HG02981 (cell line): Measurements from ENCODE around the gene BCL6.

Source experiments
- ATAC-seq: cut with Tn5 transposase; IDR thresholded peaks from one replicate; pipeline ENCODE4 v1.9.1; 2021; ENCODE audit warnings: mild to moderate bottlenecking, moderate library complexity; ENCODE audit not compliant: unreplicated experiment

The BCL6 gene

DNA sequence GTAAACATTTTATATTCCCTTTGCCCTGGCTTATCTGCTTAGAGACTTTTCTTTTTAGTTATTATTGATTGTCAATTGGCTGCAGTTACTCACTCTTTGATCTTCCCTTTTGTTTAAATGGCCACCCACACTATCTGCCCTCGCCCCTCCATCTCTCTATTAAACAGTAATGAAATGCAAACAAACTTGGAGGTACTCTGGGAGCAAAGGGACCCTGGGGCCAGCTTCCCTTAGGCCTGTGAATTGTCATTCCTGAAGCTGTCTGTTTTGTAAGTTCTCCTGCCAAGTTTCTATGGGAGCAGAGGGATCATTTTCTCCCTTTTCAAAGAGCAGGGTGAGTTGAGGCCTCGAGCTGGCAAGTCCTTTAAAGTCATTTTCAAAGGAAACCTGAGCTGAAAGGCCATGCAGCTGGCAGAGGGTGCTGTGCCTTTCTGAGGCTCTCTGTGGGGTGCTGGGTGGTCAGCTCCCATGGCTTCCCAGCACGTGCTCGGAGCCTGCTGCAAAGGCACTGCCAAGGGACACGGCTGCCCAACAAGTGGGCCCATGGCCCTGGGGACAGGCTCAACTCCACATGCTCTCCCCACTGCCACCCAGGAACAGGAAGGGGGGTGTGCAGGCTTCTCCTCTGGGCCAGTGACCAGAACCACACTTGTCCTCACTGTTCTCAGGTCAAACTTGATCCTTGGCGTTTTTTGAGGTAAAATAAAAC is 25.5 kb downstream of the BCL6 start:
- ATAC-seq, result no peak

DNA sequence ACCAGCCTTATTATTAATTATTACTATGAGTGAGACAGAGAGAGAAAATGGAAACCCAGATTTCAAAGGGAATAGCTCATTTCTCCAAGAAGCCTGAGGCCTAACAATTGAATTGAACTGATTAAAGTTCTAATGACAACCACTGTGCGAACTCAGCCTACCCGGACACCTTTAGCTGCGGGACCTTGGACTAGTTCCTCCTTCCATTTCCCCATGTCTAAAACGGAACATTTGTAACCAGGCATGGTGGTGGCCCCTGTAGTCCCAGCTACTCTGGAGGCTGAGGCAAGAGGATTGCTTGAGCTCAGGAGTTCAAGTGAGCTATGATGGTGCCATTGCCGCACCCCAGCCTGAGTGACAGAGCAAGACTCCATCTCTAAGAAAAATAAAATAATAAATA is 26.5 kb downstream of the BCL6 start:
- no peak for ATAC-seq

DNA sequence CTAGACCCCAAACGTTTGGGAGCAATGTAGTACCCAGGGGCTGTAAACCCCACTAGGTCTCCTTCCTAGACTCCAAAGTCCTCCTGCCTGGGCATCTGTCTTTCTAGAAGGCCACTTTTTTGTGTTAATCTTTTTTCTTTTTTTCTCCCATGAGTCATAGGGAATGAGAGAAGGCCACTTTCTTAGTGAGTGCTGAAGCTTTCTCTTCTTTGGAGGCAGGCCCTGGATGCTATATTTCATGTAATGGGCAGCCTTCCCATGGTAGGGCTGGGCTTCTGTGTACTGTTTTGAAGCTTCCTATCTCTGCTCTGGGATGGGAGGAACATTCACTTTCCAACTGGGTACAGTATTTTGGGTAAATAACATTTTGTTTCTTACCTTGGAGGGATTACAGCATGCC is 27.7 kb downstream of the BCL6 start:
- ATAC-seq, result no peak

DNA sequence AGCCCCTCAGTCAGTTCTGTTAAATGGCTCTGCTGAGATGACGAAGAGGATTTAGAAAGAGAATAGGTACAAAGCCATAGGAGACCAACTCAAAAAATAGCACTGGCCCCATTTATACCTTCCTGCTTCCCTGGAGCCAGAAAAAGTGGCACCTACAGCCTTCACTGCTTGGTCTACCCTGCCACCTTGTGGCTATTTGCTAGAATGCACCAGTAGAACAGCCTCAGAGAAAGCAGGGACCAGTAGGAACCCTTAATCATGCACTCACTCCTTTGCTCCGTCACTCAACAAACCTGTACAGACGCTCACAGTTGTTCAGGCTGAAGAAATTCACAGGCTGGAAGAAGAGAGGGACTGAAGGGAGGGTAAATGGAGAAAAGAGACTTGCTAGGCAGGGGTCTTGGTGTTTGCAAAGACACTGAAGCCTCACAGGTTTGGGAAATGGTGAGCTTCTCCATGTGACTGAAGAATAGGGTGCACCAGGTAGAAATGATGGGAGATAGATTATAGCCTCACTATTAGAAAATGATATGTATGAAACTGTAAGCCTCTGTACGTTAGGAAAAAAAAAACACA is 30.8 kb downstream of the BCL6 start:
- peak; percentile 88 for ATAC-seq

DNA sequence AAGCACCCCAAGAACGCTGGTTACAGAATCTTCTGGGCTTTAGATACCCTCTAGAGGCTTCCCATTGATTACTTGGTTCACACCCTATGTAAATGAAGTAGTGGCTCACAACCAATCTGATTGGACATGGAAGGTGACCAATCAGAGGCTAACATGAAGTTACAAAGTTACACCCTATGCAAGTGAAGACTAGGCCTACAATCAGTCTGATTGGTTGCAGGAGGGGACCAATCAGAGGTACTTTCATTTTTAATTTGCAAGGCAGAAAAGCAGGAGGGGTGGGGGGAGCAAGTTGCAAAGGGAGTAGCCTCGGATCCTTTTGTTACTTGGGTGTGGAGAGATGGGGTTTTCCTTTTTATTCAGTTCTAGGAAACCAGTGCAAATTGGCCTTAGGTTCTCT is 31.8 kb downstream of the BCL6 start:
- ATAC-seq, result peak; percentile 37

DNA sequence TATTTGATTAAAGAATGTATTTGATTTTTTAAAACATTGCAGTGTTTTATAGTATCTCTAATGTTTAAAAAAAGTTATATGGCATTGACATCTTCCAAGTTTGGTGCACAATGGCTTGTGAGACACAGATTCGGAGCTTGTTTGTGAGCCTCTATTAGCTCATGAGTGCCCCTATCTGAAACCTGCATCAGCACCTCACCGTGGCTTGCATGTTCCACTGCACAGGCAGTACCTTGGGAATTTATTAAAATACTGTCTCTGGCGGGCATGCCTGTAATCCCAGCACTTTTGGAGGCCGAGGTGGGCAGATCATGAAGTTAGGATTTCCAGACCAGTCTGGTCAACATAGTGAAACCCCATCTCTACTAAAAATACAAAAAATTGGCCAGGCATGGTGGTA is 36.1 kb downstream of the BCL6 start:
- ATAC-seq, result no peak

DNA sequence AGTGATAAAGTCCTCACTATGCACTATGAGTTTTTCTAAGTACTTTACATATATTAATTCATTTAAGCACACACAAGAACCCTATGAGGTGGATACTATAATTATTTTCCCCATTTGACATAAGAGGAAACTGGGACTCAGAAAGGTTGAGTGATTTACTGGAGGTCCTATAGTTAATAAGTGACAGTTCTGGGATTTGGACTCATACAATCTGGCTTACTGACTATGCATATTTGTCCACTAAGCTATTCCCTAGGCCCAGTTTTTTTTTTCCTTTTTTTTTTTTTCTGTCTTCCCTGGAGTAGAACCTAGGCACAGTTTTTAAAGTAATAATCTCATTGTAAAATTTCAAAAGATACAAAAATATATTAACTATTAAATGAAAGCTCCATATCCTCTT is 36.6 kb downstream of the BCL6 start:
- no peak for ATAC-seq

DNA sequence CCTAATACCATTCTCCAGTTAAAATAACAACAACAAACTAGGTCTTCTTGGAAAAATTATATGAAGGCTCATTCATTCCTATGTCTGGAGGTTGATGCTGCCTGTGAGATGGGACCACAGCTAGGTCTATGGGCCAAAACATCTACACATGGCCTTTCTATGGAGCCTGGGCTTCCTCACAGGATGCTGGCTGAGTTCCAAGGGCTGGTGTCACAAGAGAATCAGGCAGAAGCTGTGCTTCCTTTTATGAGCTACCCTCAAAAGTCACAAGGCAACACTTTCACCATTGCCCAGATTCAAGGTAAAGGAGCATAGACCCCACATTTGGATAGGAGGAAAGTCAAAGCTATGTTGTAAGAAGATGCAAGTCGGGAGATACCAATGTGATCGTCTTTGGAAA is 38.3 kb downstream of the BCL6 start:
- no peak for ATAC-seq

DNA sequence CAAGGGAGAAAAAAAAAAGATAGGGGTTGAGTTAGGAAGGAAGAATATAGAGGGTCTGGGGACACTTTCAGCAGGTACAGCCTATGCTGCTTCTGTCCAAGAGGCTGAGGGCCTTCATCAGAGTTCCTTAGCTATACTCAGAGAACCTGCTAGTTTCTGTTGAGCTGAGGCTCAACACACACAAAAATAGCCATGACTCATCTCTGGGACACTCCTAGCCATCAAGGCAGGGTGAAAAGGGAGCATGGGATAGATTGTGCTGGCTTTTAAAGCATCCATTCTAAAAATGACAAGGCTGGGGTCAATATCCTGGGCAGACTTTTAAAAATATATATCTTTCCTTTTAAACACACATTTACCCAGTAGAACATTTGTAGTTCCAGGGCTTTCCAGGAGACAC is 40.1 kb downstream of the BCL6 start:
- no peak for ATAC-seq

DNA sequence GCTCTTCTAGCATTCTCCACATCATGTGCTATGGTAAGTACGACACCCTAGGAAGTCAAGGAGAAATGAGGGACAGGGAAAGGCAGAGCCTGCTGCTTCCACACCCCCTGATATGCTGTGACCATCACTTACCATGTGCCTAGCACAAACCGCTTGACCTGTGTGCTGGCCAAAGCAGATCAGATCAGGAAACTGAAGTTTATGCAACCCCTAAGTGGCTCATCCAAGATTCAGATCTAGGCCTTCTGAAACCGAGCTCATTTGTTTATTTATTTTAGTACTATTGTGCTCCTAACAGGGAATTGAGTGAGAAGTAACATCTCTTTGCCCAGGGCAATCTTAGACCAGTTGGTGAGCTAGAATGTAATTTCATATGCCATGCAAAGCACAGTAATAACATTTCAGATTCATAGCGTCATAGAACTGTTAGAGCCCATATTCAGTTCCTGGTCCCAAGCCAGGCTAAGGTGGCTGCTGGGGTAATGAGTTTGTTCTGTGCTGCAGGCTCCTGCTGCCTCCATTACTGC is 42.7 kb downstream of the BCL6 start, which contains the start of gene RTP2:
Gene RTP2 (minus strand): TSS at position 51 of the 527 bp plus-strand sequence. CDS start 429 bp downstream, outside the sequence.
- no peak for ATAC-seq

DNA sequence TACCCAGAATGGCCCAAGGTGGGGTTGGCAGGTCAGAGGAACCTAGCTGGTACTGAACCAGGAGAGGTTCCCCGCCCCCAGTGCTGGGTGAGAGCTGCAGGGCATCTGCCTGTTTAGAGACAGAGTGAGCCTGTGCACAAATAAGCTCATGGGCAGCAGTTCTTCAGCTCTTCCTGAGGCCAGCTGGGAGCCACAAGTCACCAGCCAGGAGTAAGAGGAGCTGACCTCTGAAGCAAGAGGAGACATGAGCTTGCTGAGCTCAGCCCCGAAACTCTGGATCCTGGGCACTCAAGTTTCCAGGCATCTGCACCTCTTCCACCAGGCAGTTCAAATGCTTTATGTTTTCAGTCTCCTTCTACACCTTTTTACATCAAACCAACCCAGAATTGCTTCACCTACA is 45.0 kb downstream of the BCL6 start:
- no peak for ATAC-seq

DNA sequence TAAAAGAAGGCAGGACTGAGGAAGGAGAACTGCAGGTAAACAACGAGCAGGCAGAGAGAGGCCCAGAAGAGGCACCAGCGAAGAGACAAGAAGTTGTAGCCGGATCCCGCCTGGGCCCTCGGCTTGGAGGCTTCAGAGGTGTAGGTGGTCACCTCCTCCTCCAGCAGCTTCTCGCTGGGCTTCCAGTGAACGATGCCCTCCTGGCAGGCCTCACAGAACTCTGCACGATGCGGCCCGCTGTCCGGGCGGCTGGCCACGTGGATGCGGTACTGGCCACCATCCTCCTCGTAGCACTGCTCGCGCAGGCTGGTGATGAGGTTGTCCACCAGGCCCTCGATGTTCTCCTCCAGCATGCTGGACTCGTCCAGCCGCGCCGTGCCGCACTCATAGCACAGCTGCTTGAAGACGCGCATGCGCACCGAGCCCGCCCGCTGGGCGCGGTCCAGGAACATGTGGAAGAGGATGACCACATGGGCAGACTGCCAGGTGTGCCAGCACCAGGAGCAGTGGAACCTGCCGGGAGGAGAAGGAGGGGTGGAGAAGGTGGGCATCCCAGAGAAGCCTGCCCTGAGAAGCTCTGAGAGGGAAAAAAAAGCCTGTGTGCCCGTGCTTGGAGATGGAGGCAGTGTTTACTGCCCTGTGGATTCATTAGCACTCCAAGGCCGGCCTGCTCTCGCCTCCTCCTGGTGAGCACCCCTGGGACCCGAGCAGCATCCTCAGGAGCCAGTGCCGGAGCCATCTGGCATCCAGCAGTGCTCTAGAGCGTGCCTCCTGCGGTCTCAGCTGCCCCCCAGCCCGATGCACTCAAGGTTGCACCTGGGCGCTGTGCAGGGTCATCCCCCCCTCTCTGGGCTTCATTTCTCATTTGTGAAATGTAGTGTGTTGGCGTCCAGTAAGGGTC is 46.5 kb downstream of the BCL6 start:
- ATAC-seq, result no peak

DNA sequence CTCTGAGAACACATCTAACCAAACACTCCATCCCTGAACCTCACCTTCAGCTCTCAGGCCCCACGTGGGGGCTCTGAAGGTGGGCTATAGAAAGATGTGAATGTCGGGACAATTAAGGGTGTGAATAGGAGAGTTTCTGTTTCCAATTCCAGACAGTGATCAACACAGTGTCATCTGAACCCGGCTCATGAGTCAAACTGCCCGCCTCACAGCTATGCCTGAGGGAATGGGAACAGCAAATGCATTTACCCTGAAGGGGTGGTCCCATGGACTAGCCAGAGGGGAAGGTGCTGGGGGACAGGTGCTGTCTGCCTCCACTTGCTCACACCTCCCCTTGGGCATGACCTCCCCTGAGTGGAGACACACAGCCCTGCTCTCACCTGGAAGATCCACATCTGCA is 49.2 kb downstream of the BCL6 start:
- no peak for ATAC-seq

DNA sequence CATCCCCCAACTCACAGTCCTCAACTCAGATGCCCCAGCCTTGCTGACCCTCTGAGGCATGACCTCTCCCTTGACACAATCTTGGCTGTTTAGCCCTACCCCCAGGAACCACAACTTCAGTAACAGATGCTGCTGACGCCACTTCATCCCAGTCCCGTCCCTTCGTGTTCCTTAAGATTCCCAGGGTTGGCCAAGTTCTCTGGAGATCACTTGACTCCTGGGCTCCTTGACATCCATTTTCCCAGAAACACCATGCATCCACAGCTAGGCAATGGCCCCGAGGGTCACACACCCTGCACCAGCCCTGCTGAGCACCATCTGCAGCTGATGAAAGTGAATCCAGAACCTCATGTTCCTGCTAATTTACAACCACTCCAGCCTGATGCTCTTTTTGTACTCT is 49.8 kb downstream of the BCL6 start:
- ATAC-seq, result no peak

DNA sequence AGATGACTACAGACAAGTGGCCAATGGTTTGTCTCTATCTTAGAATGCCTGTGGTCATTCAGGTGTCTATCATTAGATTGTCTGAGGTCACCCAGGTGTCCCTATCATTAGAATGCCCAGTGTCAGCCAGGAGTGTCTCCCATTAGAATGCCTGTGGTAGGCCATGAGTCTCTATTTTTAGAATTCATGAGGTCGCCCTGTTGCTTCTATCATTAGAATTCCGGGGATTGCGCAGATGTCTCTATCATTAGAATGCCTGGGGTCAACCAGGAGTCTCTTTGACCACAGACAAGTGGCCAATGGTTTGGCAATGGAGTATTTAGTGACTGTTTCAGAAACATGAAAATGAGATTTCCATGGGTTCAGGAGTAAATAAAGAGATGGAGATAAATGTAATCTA is 50.5 kb downstream of the BCL6 start:
- ATAC-seq, result no peak

DNA sequence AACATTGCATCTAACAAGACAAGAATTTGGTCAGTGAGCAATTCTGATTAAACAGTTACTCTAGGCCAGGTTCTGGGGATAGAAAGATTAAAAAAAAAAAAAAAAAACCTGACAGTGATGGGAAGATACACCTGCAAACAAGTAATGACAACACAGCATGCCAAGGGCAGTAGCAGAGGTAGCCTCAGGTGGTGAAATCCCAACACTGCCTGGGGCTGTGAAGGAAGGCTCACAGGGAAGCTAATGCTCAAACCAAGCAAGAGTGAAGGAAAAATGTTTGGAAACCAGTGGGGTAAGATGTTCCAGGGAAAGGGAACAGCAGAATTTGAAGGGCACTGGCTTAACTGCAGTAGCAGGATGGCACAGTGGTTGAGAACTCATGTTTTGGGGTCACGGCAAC is 51.8 kb downstream of the BCL6 start:
- no peak for ATAC-seq

DNA sequence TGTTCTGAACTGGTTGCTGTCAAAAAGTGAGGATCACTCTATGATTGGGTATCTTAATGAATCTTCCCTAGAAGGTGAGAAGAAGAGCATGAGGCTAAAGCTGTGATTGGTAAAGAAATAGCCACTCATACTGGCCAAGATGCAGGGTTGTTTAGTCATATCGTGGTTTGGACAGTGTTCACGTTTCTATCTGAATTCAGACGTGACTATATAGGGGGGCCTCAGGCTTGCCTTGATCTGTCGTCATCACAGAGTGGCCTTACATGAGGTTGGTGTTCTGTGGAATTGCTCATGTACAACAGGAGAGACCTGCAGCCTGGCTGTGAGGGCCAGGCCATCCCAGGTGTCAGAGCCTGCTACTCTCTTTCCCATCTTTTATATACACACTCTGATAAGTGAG is 55.3 kb downstream of the BCL6 start:
- no peak for ATAC-seq

DNA sequence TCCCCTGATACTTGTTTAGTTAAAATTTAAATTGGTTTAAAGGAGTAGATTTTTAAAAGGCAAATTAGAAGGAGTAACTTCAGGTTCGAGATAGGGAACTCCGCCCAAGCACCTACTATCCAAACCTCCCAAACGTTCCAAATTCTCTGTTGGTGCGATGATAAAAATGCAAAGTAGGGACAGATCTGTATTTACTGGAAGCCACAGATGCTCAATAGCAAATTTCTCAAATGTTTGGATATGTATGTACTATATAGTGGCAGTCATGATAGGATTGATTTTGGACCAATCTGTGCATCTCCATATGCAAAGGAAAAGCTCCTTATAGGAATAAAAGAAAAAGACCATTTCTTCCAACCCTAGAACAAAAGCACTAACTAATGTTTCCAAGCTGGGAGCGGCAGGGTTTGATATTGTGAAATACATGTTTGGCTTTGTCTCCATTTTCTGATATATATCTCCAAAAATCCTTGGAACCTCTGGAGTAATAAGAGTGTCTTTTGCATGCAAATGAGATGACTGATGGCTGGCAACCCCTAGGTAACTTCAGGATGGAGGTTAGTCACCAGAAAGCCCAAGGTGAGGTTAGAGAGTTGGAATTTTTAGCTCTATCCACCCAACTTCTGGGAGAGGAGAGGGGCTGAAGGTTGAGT is 58.5 kb downstream of the BCL6 start:
- ATAC-seq, result no peak

DNA sequence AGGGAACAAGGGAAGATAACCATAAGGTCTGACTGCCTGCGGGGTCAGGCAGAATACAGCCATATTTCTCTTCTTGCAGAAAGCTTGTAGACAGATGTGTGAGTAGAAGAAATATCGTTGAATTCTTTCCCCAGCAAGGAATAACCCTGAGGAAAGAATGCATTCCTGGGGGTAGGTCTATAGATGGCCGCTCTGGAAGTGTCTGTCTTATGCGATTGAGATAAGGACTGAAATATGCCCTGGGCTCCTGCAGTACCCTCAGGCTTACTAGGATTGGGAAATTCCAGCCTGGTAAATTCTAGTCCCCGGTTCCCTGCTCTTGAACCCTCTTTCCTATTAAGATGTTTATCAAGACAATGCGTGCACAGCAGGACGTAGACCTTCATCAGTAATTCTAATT is 59.3 kb downstream of the BCL6 start:
- no peak for ATAC-seq

DNA sequence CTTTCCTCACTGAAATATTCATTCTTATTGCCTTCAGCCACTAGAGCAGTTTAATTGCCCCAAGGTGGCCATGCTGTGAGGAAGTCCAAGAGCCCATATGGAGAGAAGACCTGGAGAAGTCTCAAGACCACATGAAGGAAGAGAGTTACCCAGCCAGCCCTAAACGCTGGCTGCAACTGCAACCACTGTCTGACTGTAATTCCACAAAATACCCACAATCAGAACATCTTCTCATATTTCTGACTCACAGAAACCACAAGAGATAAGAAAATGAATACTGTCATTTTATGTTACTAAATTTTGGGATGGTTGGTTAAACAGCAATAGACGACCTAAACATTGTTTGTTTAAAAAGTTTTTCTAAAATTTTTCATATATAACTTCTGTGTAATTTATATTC is 60.4 kb downstream of the BCL6 start:
- no peak for ATAC-seq

DNA sequence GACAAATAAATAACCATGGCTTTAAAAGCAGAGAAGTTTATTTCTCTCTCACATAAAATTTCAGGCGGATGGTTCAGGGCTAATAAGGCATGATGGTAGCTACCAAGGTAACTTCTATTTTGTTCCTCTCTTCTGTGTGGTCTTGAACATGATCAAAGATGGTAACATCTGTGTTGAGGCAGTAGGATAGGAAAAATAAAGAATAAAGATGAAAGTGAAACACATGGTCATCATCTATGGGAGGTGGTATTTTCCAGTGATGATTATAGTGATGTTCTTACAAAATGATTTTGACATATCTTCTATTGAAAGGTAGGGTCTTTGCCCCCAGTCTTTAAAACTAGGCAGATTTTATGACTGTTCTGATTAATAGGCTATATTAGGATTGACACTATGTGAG is 60.8 kb downstream of the BCL6 start:
- ATAC-seq, result no peak
